HCT116 (cell line): Measurements from ENCODE around the gene IRAG1. TPM values are rescaled to one million over a fixed set of nuclear protein-coding genes. Genes with fewer than 3 reads are reported as not detected.

Experiments
- ATAC-seq: fragments of 200-7000 bp; cut with Tn5 transposase; 2 replicates; pipeline ENCODE4 v1.9.1; 2020; ENCODE audit warnings: mild to moderate bottlenecking, moderate library complexity
- BruUV-seq: library from RNA; stranded (reverse); fragments of 400-500 nt; replicated peaks from 2 replicates; lab custom pipeline; 2021; lab: Mats Ljungman, UMichigan
- CTCF ChIA-PET: fragments of 300-600 bp; sonication (Branson Sonifier 250); formaldehyde crosslinking; loops from one replicate; lab custom pipeline; 2021; ENCODE audit warnings: antibody characterized with exemption; lab: Charles Lee
- POLR2A ChIA-PET: fragments of 300-600, 350-600 bp; sonication (Branson Sonifier 250); formaldehyde crosslinking; loops from one replicate; lab custom pipeline; 2021; ENCODE audit warnings: antibody characterized with exemption; lab: Charles Lee
- RAD21 ChIA-PET, 2 experiments: fragments of 300-600 bp; sonication (Branson Sonifier 250); formaldehyde crosslinking; loops; one replicate each; lab custom pipeline; 2023; ENCODE audit warnings: low total read pairs in 2 of 2; ENCODE audit not compliant: uncharacterized antibody in 2 of 2, unreplicated experiment in 2 of 2, low non-redundant PET in 1 of 2; lab: Charles Lee
- DNase-seq: peaks from one replicate; pipeline ENCODE4 v3.0.0-alpha.2; 2010; ENCODE audit warnings: low read depth, low spot score
- H2AFZ ChIP-seq: fragments of 200-600 bp; shearing (Covaris generic), sonication (generic); 2 replicates; pipeline ENCODE4 v1.6.1; 2017; ENCODE audit warnings: low read depth, mixed run types, mixed read lengths, antibody characterized with exemption, low read length; ENCODE audit not compliant: poor library complexity, severe bottlenecking
- H3K27ac ChIP-seq: 2 replicates; pipeline ENCODE4 v1.5.1; 2012; ENCODE audit warnings: low read depth, low read length
- H3K27me3 ChIP-seq: fragments of 200-600 bp; sonication (generic); 2 replicates; pipeline ENCODE4 v1.6.1; 2016; ENCODE audit warnings: mixed run types, low read length, mixed read lengths; ENCODE audit not compliant: insufficient read depth
- H3K36me3 ChIP-seq, 2 experiments: fragments of 200-500 bp in 1 of 2; fragments of 200-600 bp in 1 of 2; sonication (Bioruptor generic) in 1 of 2; sonication (generic) in 1 of 2; 2 replicates each; pipeline versions ENCODE4 v1.5.1 to v1.6.1; 2014 to 2016; ENCODE audit warnings: low read length in 2 of 2, inconsistent platforms in 1 of 2, mixed read lengths in 1 of 2, mixed run types in 1 of 2; ENCODE audit not compliant: insufficient read depth in 2 of 2, control insufficient read depth in 1 of 2
- H3K4me1 ChIP-seq, 2 experiments: fragments of 200-600 bp in 1 of 2; sonication (generic) in 1 of 2; 2 replicates each; pipeline versions ENCODE4 v1.5.1 to v1.6.1; 2012 to 2017; ENCODE audit warnings: low read length in 2 of 2, inconsistent platforms in 1 of 2, mild to moderate bottlenecking in 1 of 2, mixed read lengths in 1 of 2, mixed run types in 1 of 2, moderate library complexity in 1 of 2; ENCODE audit not compliant: insufficient read depth in 2 of 2, control insufficient read depth in 1 of 2
- H3K4me2 ChIP-seq: fragments of 200-600 bp; sonication (generic); 2 replicates; pipeline ENCODE4 v1.6.1; 2017; ENCODE audit warnings: mixed run types, low read length, mixed read lengths
- H3K4me3 ChIP-seq, 2 experiments: fragments of 200-600 bp in 1 of 2; sonication (generic) in 1 of 2; replicated peaks in 1 of 2; 2 replicates each; pipeline ENCODE4 v1.5.1; 2011 to 2016; ENCODE audit warnings: low read length in 2 of 2, control low read depth in 1 of 2, low read depth in 1 of 2, mild to moderate bottlenecking in 1 of 2, mixed read lengths in 1 of 2, mixed run types in 1 of 2
- H3K79me2 ChIP-seq: fragments of 200-600 bp; sonication (generic); 2 replicates; pipeline ENCODE4 v1.6.1; 2017; ENCODE audit warnings: mild to moderate bottlenecking, mixed run types, low read length, moderate library complexity, mixed read lengths; ENCODE audit not compliant: insufficient read depth
- H3K9ac ChIP-seq: fragments of 200-600 bp; sonication (generic); 2 replicates; pipeline ENCODE4 v1.6.1; 2016; ENCODE audit warnings: low read length, mixed read lengths
- H3K9me2 ChIP-seq: fragments of 200-600 bp; sonication (generic), shearing (Covaris generic); 2 replicates; pipeline ENCODE4 v1.6.1; 2017; ENCODE audit warnings: mixed run types, mild to moderate bottlenecking, moderate library complexity; ENCODE audit not compliant: insufficient read depth
- H3K9me3 ChIP-seq, 2 experiments: fragments of 200-500 bp in 1 of 2; fragments of 200-600 bp in 1 of 2; sonication (Bioruptor generic) in 1 of 2; sonication (generic) in 1 of 2; 2 replicates each; pipeline ENCODE4 v1.6.1; 2014 to 2017; ENCODE audit warnings: low read length in 2 of 2, mixed read lengths in 2 of 2, inconsistent platforms in 1 of 2, low read depth in 1 of 2, mild to moderate bottlenecking in 1 of 2, mixed run types in 1 of 2, moderate library complexity in 1 of 2; ENCODE audit not compliant: control insufficient read depth in 1 of 2, insufficient read depth in 1 of 2
- H4K20me1 ChIP-seq: fragments of 200-600 bp; sonication (generic), shearing (Covaris generic); 2 replicates; pipeline ENCODE4 v1.6.1; 2017; ENCODE audit warnings: mixed run types, mild to moderate bottlenecking, moderate library complexity; ENCODE audit not compliant: insufficient read depth
- CBX3 ChIP-seq: IDR thresholded peaks from 2 replicates; pipeline ENCODE4 v1.6.1; 2012; ENCODE audit warnings: low read depth
- CEBPB ChIP-seq: IDR thresholded peaks from 2 replicates; pipeline ENCODE4 v1.6.1; 2012; ENCODE audit warnings: low read depth
- EGR1 ChIP-seq: IDR thresholded peaks from 2 replicates; pipeline ENCODE4 v1.6.1; 2012; ENCODE audit warnings: low read depth
- EZH2phosphoT487 ChIP-seq: fragments of 200-600 bp; IDR thresholded peaks from 2 replicates; pipeline ENCODE4 v1.6.1; 2018; ENCODE audit warnings: antibody characterized with exemption, borderline replicate concordance
- FOSL1 ChIP-seq: IDR thresholded peaks from 2 replicates; pipeline ENCODE4 v1.6.1; 2012; ENCODE audit warnings: low read depth
- JUND ChIP-seq: IDR thresholded peaks from 2 replicates; pipeline ENCODE4 v1.6.1; 2012
- POLR2AphosphoS5 ChIP-seq: IDR thresholded peaks from 2 replicates; pipeline ENCODE4 v1.6.1; 2011; ENCODE audit warnings: mild to moderate bottlenecking, low read depth, low read length, moderate library complexity
- RAD21 ChIP-seq: IDR thresholded peaks from 2 replicates; pipeline ENCODE4 v1.6.1; 2012; ENCODE audit warnings: low read depth, mild to moderate bottlenecking
- SIN3A ChIP-seq: IDR thresholded peaks from 2 replicates; pipeline ENCODE4 v1.6.1; 2012; ENCODE audit warnings: low read depth
- SP1 ChIP-seq: IDR thresholded peaks from 2 replicates; pipeline ENCODE4 v1.6.1; 2012; ENCODE audit warnings: low read depth
- TCF7L2 ChIP-seq: IDR thresholded peaks from 2 replicates; pipeline ENCODE4 v1.7.0; 2011; ENCODE audit warnings: borderline replicate concordance, inconsistent platforms; ENCODE audit not compliant: insufficient read depth, insufficient read length; ENCODE audit errors: extremely low read depth
- ZFX ChIP-seq: fragments of 450-650 bp; IDR thresholded peaks from 2 replicates; pipeline ENCODE4 v1.6.1; 2017
- ZNF274 ChIP-seq: fragments of 200-500 bp; sonication (Bioruptor generic); IDR thresholded peaks from 2 replicates; pipeline ENCODE4 v1.6.1; 2014; ENCODE audit warnings: mild to moderate bottlenecking, low read depth, low read length, inconsistent platforms
- intact Hi-C: fragments of 100-400 bp; cut with micrococcal nuclease; formaldehyde crosslinking; loops from 2 replicates; pipeline ENCODE4 v1.10.0; 2022
- total RNA-seq: library from RNA; stranded (reverse); gene quantifications from one replicate; pipeline ENCODE4 v1.2.1, GENCODE V29; 2021; ENCODE audit not compliant: unreplicated experiment
- TF ChIP-seq, protein P1 (sequence below), 3 experiments: fragments of 200-600 bp in 1 of 3; sonication (generic) in 1 of 3; IDR thresholded peaks in 2 of 3; conservative IDR thresholded peaks in 1 of 3; 2 replicates each; pipeline ENCODE4 v1.5.1; 2012 to 2017; ENCODE audit warnings: low read depth in 2 of 3, low read length in 2 of 3, antibody characterized with exemption in 1 of 3, borderline replicate concordance in 1 of 3, control low read depth in 1 of 3, mild to moderate bottlenecking in 1 of 3, mixed read lengths in 1 of 3, mixed run types in 1 of 3, moderate library complexity in 1 of 3; ENCODE audit not compliant: insufficient read depth in 1 of 3
- TF ChIP-seq, protein P2 (sequence below): IDR thresholded peaks from 2 replicates; pipeline ENCODE4 v1.6.1; 2012; ENCODE audit warnings: low read depth
- TF ChIP-seq, protein P3 (sequence below): IDR thresholded peaks from 2 replicates; pipeline ENCODE4 v1.6.1; 2012

Gene IRAG1
- total RNA-seq, 1 experiment from 2014 or later = 3.7 TPM

DNA sequence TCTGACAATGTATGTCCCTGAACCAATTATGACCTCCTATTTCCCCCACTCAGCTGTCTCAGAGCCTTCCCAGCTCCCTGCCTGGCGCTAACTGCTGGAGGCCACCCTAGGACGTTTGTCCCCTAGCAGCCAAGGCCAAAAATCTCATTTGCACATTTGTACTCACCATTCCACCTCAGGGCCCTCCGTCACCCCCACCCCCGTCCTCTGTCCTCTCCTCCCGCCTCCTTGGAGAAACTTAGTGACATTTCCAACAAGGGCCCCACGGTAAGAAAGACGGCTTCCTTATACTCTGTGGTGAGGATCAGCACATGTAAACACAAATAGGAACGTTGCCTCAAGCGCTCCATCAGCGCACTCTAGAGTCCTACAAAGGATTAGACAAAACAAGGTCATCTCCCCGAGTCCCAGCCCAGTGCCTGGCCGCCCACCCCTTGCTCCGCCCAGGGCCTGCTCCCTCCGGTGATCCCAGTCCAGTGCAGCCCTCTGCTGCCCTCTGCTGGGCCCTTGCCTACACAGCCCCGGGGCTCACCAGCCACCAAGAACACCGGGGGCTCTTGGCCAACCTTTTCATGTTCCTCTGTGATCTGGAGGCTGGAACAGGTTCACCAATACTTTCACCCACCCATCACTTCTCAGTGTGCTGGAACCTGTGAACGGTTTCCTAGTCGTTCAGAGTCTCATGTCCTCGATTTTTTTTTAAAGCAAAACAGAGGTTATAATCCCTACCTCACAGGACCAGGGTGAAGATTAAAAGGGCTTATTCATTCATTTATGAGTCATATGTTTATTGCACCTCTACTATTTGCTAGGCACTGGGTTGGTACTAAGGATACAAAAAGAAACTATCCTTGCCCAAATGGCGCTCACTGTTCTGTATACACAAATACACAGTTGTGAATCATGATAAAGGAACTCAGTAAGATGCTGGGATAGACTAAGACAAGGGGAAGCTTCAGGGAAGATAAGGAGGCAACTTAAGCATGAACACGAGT is 42.2 kb upstream of the IRAG1 start:
- Histone ChIP-seq H4K20me1 (no peaks in the 10 kb centered on the region), H3K4me1 (peaks cover 39 to 51% of the 10 kb centered on the region in 2 experiments), H3K4me2 (peak overlapping the region; percentile 79), H3K4me3 (peak overlapping the region; percentile 24 to 36), H2AFZ (peak overlapping the region; percentile 49), H3K9me2 (no peaks in the 10 kb centered on the region), H3K27me3 (no peaks in the 10 kb centered on the region), H3K27ac (peak overlapping the region; percentile 89), H3K9me3 (peaks cover 0 to 13% of the 10 kb centered on the region in 2 experiments; a peak in 1 of 4 replicates), H3K79me2 (no peaks in the 10 kb centered on the region), H3K36me3 (no peaks in the 10 kb centered on the region; a peak in 1 of 4 replicates), H3K9ac (peak overlapping the region; percentile 61)
- ATAC-seq (peak; percentile 95), DNase-seq (peak; percentile 96)
- intact Hi-C loops = loop anchor here (1.0 to 5.0 kb wide), 9 partner anchors 76 to 977 kb away; partner anchors contain the start of gene ADM
- TF ChIP-seq SIN3A (no peak), CBX3 (0 out of 2 replicates have a peak, but pooled peaks have one; percentile 3), EZH2phosphoT487 (no peak), SP1 (peak; percentile 62), TCF7L2 (peak; percentile 77), ZFX (no peak), ZNF274 (no peak), FOSL1 (peak; percentile 83), CEBPB (no peak), POLR2AphosphoS5 (peak; percentile 43; the same call in 1 of the 2 replicates), RAD21 (peak; percentile 100), EGR1 (peak; percentile 64), JUND (peak; percentile 77)
- TF ChIP-seq, protein P1, sequence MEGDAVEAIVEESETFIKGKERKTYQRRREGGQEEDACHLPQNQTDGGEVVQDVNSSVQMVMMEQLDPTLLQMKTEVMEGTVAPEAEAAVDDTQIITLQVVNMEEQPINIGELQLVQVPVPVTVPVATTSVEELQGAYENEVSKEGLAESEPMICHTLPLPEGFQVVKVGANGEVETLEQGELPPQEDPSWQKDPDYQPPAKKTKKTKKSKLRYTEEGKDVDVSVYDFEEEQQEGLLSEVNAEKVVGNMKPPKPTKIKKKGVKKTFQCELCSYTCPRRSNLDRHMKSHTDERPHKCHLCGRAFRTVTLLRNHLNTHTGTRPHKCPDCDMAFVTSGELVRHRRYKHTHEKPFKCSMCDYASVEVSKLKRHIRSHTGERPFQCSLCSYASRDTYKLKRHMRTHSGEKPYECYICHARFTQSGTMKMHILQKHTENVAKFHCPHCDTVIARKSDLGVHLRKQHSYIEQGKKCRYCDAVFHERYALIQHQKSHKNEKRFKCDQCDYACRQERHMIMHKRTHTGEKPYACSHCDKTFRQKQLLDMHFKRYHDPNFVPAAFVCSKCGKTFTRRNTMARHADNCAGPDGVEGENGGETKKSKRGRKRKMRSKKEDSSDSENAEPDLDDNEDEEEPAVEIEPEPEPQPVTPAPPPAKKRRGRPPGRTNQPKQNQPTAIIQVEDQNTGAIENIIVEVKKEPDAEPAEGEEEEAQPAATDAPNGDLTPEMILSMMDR (IDR thresholded peaks at IDR 0.05 in 2 of 3, conservative IDR thresholded peaks at IDR 0.05 in 1 of 3; ENCODE audit: borderline replicate concordance in 1 of 3, insufficient read depth in 1 of 3, low read depth in 2 of 3, low read length in 2 of 3) = peak; percentile 95 to 99 (median 98)
- TF ChIP-seq, protein P2, sequence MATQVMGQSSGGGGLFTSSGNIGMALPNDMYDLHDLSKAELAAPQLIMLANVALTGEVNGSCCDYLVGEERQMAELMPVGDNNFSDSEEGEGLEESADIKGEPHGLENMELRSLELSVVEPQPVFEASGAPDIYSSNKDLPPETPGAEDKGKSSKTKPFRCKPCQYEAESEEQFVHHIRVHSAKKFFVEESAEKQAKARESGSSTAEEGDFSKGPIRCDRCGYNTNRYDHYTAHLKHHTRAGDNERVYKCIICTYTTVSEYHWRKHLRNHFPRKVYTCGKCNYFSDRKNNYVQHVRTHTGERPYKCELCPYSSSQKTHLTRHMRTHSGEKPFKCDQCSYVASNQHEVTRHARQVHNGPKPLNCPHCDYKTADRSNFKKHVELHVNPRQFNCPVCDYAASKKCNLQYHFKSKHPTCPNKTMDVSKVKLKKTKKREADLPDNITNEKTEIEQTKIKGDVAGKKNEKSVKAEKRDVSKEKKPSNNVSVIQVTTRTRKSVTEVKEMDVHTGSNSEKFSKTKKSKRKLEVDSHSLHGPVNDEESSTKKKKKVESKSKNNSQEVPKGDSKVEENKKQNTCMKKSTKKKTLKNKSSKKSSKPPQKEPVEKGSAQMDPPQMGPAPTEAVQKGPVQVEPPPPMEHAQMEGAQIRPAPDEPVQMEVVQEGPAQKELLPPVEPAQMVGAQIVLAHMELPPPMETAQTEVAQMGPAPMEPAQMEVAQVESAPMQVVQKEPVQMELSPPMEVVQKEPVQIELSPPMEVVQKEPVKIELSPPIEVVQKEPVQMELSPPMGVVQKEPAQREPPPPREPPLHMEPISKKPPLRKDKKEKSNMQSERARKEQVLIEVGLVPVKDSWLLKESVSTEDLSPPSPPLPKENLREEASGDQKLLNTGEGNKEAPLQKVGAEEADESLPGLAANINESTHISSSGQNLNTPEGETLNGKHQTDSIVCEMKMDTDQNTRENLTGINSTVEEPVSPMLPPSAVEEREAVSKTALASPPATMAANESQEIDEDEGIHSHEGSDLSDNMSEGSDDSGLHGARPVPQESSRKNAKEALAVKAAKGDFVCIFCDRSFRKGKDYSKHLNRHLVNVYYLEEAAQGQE = no peak
- TF ChIP-seq, protein P3, sequence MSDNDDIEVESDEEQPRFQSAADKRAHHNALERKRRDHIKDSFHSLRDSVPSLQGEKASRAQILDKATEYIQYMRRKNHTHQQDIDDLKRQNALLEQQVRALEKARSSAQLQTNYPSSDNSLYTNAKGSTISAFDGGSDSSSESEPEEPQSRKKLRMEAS = peak; percentile 61; the same call in 1 of the 2 replicates
- BruUV-seq = TSS peak; percentile 60
- POLR2A ChIA-PET = interaction anchor here (0.7 to 1.0 kb wide), 7 partner anchors 15 to 976 kb away, joined by 3 to 4 read pairs (median 4); partner anchors contain the start of genes AMPD3 and CTR9
- RAD21 ChIA-PET = interaction anchor here (0.6 to 2.0 kb wide), 17 partner anchors 89 to 426 kb away, joined by 3 to 11 read pairs (median 4); partner anchors contain the start of genes RNF141 (in 2 of the 2) and AMPD3 (in 1 of the 2)
- CTCF ChIA-PET = interaction anchor here (0.6 to 2.6 kb wide), 19 partner anchors 8 to 432 kb away, joined by 3 to 18 read pairs (median 4); partner anchors contain the start of gene RNF141
